HCT116 (cell line): ENCODE data around the gene CCDC70. TPM values are rescaled to one million over a fixed set of nuclear protein-coding genes. Genes with fewer than 3 reads are reported as not detected.

Experiments
- ATF3 ChIP-seq: IDR thresholded peaks from 2 replicates; pipeline ENCODE4 v1.6.1; 2012
- CBX3 ChIP-seq: IDR thresholded peaks from 2 replicates; pipeline ENCODE4 v1.6.1; 2012; ENCODE audit warnings: low read depth
- EGR1 ChIP-seq: IDR thresholded peaks from 2 replicates; pipeline ENCODE4 v1.6.1; 2012; ENCODE audit warnings: low read depth
- EZH2 ChIP-seq: fragments of 200-600 bp; sonication (generic); IDR thresholded peaks from 2 replicates; pipeline ENCODE4 v1.6.1; 2017; ENCODE audit warnings: antibody characterized with exemption, mixed run types
- FOSL1 ChIP-seq: IDR thresholded peaks from 2 replicates; pipeline ENCODE4 v1.6.1; 2012; ENCODE audit warnings: low read depth
- MAX ChIP-seq: IDR thresholded peaks from 2 replicates; pipeline ENCODE4 v1.6.1; 2012
- POLR2AphosphoS5 ChIP-seq: IDR thresholded peaks from 2 replicates; pipeline ENCODE4 v1.6.1; 2011; ENCODE audit warnings: mild to moderate bottlenecking, low read depth, low read length, moderate library complexity
- RAD21 ChIP-seq: IDR thresholded peaks from 2 replicates; pipeline ENCODE4 v1.6.1; 2012; ENCODE audit warnings: low read depth, mild to moderate bottlenecking
- SRF ChIP-seq: IDR thresholded peaks from 2 replicates; pipeline ENCODE4 v1.6.1; 2012; ENCODE audit warnings: low read depth
- TCF7L2 ChIP-seq: IDR thresholded peaks from 2 replicates; pipeline ENCODE4 v1.7.0; 2011; ENCODE audit warnings: borderline replicate concordance, inconsistent platforms; ENCODE audit not compliant: insufficient read depth, insufficient read length; ENCODE audit errors: extremely low read depth
- YY1 ChIP-seq: IDR thresholded peaks from 2 replicates; pipeline ENCODE4 v1.6.1; 2011; ENCODE audit warnings: low read length, low read depth, moderate library complexity, mild to moderate bottlenecking; ENCODE audit not compliant: insufficient replicate concordance; ENCODE audit errors: extremely low read depth
- ZBTB33 ChIP-seq: IDR thresholded peaks from 2 replicates; pipeline ENCODE4 v1.6.1; 2011; ENCODE audit warnings: mild to moderate bottlenecking, low read length, moderate library complexity; ENCODE audit not compliant: insufficient replicate concordance; ENCODE audit errors: extremely low read depth
- ZNF274 ChIP-seq: fragments of 200-500 bp; sonication (Bioruptor generic); IDR thresholded peaks from 2 replicates; pipeline ENCODE4 v1.6.1; 2014; ENCODE audit warnings: mild to moderate bottlenecking, low read depth, low read length, inconsistent platforms
- total RNA-seq: library from RNA; stranded (reverse); gene quantifications from one replicate; pipeline ENCODE4 v1.2.1, GENCODE V29; 2021; ENCODE audit not compliant: unreplicated experiment

The CCDC70 gene
- total RNA-seq, 1 experiment from 2014 or later, result not detected

DNA sequence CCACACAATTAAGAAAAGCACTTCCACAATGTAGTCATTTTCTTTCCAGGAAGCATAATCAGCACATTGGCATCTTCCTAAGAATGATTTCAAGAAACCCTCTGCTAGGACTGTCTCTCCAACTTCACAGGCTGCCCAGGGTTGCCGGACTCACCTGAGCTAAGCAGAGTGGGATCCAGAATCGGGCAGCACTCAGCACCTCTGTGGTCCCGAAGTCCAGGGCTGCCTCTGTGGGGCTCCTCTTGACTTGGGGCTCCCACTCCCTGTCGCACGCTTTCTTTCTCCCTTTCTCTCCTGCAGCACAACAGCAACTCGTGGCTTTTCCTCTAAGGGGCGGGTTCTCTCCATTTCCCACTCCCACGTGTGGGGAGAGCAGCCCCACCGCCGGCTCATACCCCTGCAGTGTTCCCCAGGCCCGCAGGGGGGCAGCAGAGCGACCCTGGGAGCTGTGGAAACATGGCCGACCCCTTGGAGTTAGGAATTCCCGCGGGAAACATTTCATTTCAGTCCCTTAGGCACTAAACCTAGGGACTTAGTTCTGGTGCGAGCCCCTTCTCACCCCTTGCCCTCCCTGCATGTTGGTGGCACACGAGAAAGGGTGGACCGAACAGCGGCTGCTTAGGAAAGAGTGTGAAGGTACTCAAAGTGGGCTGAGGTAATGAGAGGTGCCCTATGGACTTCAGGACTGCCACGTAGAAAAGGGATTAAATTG, 16.8 kb upstream of the CCDC70 start, which contains the start of gene TMEM272 (continued):
- TF ChIP-seq MAX (no peak), EGR1 (0 out of 2 replicates have a peak, but pooled peaks have one; percentile 24), CBX3 (0 out of 2 replicates have a peak, but pooled peaks have one; percentile 18), EZH2 (no peak), FOSL1 (no peak), RAD21 (peak; percentile 44; the same call in 1 of the 2 replicates), POLR2AphosphoS5 (no peak; the same call in 1 of the 2 replicates), ZNF274 (no peak), YY1 (peak; percentile 88), SRF (no peak), TCF7L2 (no peak), ZBTB33 (no peak), ATF3 (no peak)
